ENCODE results near the gene ZNF446. TPM values are rescaled to one million over a fixed set of nuclear protein-coding genes. Genes with fewer than 3 reads are reported as not detected.
"Not testable (repeated sequence)": the region's sequence is repeated elsewhere in the genome, so short reads cannot be mapped to it uniquely, and the experiment has no call there.

The ZNF446 gene
- total RNA-seq, 1 experiment from 2014 or later = 6.0 TPM

DNA sequence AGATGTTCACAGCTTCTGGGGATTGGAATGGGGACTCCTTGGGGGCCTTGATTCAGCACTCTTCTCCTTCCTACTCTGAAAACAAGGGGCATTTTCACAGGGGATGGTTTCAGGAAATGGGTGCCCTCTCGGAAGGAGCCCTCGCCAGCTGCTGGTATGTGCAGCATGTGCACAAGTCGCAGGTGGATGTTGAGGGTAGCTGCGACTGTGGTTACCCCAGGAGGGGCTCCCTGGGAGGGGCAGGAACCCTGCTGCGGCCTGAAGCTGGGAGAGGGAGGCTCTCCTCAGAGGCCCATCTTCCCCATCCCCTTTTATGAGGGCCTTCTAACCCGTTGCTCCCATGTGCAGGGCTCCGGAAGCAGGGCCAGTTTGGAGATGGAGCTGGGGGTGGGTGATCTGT is 6.2 kb downstream of the ZNF446 start (continued):
- TF ChIP-seq JAZF1 (CRISPR knock-in tag; IDR thresholded peaks at IDR 0.05) = no peak

DNA sequence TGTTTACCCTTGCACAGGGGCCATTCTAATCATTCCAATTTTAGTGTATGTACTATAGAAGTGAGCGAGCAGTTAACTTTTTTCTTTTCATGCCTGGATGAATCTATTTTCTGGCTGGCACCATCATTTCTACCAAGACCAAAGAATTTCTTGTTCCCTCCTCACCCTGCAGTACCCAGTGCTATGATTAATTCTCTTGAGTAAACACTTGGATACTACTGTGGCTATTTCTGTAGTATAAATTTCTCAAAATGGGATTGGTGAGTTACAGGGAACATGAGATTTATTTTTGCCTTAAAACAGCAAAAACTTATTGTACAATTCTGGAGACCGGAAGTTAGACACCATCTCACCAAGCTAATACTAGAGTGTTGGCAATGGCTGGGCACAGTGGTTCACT is 7.6 kb downstream of the ZNF446 start:
- ChIA-PET CTCF (interaction anchor here (0.9 to 1.3 kb wide), 4 partner anchors 16 to 35 kb away, joined by 3 to 4 read pairs (median 4); no protein-coding TSS in a partner anchor), POLR2A (no interaction called here)
- ATAC-seq = no peak

DNA sequence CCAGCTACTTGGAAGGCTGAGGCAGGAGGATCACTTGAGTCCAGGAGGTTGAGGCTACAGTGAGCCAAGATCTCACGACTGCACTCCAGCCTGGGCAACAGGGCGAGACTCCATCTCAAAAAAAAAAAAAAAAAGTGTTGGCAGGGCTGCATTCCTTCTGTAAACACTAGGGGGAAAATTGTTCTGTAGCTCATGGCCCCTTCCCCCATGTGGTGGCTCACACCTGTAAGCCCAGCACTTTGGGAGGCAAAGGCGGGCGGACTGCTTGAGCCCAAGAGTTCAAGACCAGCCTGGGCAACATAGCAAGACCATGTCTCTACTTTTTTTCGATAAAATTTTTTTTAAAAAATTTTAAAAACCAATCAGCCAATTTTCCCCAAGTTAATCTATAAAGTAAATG is 8.2 kb downstream of the ZNF446 start:
- H3K9me3 Mint-ChIP-seq; POLR2A ChIA-PET; H3K27ac Mint-ChIP-seq; DNase-seq (ENCODE audit: low spot score); H3K4me3 Mint-ChIP-seq; H3K27me3 Mint-ChIP-seq (ENCODE audit: low read depth); H3K4me1 Mint-ChIP-seq; ATAC-seq; H3K36me3 Mint-ChIP-seq: not testable (repeated sequence)
- CTCF ChIA-PET = interaction anchor here (0.6 to 1.3 kb wide), 6 partner anchors 17 to 98 kb away, joined by 3 to 4 read pairs (median 4); no protein-coding TSS in a partner anchor

More for the DNA sequence above, 7.6 kb downstream of the ZNF446 start:
- no peak for TF ChIP-seq CDX4 (CRISPR knock-in tag; IDR thresholded peaks at IDR 0.05; ENCODE audit: borderline replicate concordance)
- no peak for TF ChIP-seq ZNF423 (CRISPR knock-in tag; IDR thresholded peaks at IDR 0.05)
- TF ChIP-seq ZMAT4 (CRISPR knock-in tag; IDR thresholded peaks at IDR 0.05) = no peak
- no peak for TF ChIP-seq ZSCAN18 (CRISPR knock-in tag; IDR thresholded peaks at IDR 0.05)
- TF ChIP-seq OVOL2 (CRISPR knock-in tag; IDR thresholded peaks at IDR 0.05; ENCODE audit: borderline replicate concordance) = no peak
- no peak for TF ChIP-seq ZNF219 (CRISPR knock-in tag; IDR thresholded peaks at IDR 0.05; ENCODE audit: borderline replicate concordance)
- Mint-ChIP-seq H3K27ac (no peak overlapping the region), H3K9me3 (peaks cover 4% of the 10 kb centered on the region; the same call in 1 of the 2 replicates), H3K4me3 (no peak overlapping the region), H3K4me1 (no peaks in the 10 kb centered on the region), H3K27me3 (ENCODE audit: low read depth) (no peaks in the 10 kb centered on the region), H3K36me3 (no peaks in the 10 kb centered on the region)
- DNase-seq (ENCODE audit: low spot score) = no peak

GRCh38 chr19:58491393-58491792 is 15.2 kb downstream of the ZNF446 start:
- POLR2A ChIA-PET = no interaction called here
- Mint-ChIP-seq H3K9me3 (peaks cover 4% of the 10 kb centered on the region; the same call in 1 of the 2 replicates), H3K36me3 (no peaks in the 10 kb centered on the region), H3K4me3 (no peak overlapping the region), H3K4me1 (no peaks in the 10 kb centered on the region), H3K27me3 (ENCODE audit: low read depth) (no peaks in the 10 kb centered on the region), H3K27ac (no peak overlapping the region)
- CTCF ChIA-PET = no interaction called here
- no peak for TF ChIP-seq ZNF423 (CRISPR knock-in tag; IDR thresholded peaks at IDR 0.05)
- no peak for TF ChIP-seq ZNF219 (CRISPR knock-in tag; IDR thresholded peaks at IDR 0.05; ENCODE audit: borderline replicate concordance)
- TF ChIP-seq ZNF121 (CRISPR knock-in tag; IDR thresholded peaks at IDR 0.05) = no peak
- TF ChIP-seq E2F1 (CRISPR knock-in tag; IDR thresholded peaks at IDR 0.05) = no peak
- no peak for TF ChIP-seq SMAD3 (CRISPR knock-in tag; IDR thresholded peaks at IDR 0.05; ENCODE audit: borderline replicate concordance)
- no peak for TF ChIP-seq TP53 (CRISPR knock-in tag; IDR thresholded peaks at IDR 0.05)
- no peak for TF ChIP-seq NR2C2 (CRISPR knock-in tag; IDR thresholded peaks at IDR 0.05)
- TF ChIP-seq, protein P1, sequence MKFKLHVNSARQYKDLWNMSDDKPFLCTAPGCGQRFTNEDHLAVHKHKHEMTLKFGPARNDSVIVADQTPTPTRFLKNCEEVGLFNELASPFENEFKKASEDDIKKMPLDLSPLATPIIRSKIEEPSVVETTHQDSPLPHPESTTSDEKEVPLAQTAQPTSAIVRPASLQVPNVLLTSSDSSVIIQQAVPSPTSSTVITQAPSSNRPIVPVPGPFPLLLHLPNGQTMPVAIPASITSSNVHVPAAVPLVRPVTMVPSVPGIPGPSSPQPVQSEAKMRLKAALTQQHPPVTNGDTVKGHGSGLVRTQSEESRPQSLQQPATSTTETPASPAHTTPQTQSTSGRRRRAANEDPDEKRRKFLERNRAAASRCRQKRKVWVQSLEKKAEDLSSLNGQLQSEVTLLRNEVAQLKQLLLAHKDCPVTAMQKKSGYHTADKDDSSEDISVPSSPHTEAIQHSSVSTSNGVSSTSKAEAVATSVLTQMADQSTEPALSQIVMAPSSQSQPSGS (CRISPR knock-in tag; IDR thresholded peaks at IDR 0.05; ENCODE audit: borderline replicate concordance, low read depth) = no peak
- DNase-seq (ENCODE audit: low spot score) (no peak), ATAC-seq (no peak)
